Left cardiac atrium (tissue), 4 donors: ENCODE data around the gene PPP2CA. TPM values are rescaled to one million over a fixed set of nuclear protein-coding genes. Genes with fewer than 3 reads are reported as not detected.
"Not testable (repeated sequence)": the region's sequence is repeated elsewhere in the genome, so short reads cannot be mapped to it uniquely, and the experiment has no call there.

Source experiments
- ATAC-seq, 2 donors: fragments of 200-7000 bp; cut with Tn5 transposase; one replicate each; pipeline ENCODE4 v1.9.1; 2020; ENCODE audit warnings: mild to moderate bottlenecking in 2 of 2, moderate library complexity in 2 of 2
- DNase-seq: peaks from one replicate; pipeline ENCODE4 v3.0.0-alpha.2; 2020
- intact Hi-C, 2 donors: fragments of 100-400 bp; cut with DNase I; formaldehyde crosslinking; loops; one replicate each; pipeline versions ENCODE4 v1.14.1 to v1.15.1; 2022 to 2023
- long read RNA-seq: library from polyadenylated mRNA; unstranded; transcript quantifications from one replicate; pipeline ENCODE4 v2.0.0, GENCODE V29; 2021
- total RNA-seq, 2 donors: library from RNA; stranded (reverse); fragmentation: NEBNext Ultra II Directional; extraction: Animal tissue kit (Norgen Biotek cat#: 25700); gene quantifications; one replicate each; pipeline ENCODE4 v1.2.1, GENCODE V29; 2021
- donor health status: DM: no; HTN: yes; CAD: no.
- donor health status: DM: no; HTN: yes; CAD: no; lungs with severe emphysema.
- donor health status: DM: yes; HTN: yes; CAD: no.
- donor health status: Dilated cardiomyopathy.

PPP2CA gene
- total RNA-seq = 100 to 1,000 TPM; 115 to 157 TPM
- long read RNA-seq, full-length matches to known transcripts = 307 of 312 reads
- long read RNA-seq, partial matches to known transcripts = 1 of 312 reads
- long read RNA-seq, other reads (novel, unspliced or antisense) = 4 of 312 reads

- DNase-seq (peak; percentile 99), ATAC-seq (peak; percentile 95 to 96)
- intact Hi-C loops = no loop called here
Observed at GRCh38 chr5:134225780-134226440, at the start of gene PPP2CA. TSS of gene PPP2CA (minus strand) at chr5:134226073. CDS start at chr5:134225861, 212 bp downstream.

- DNase-seq (no peak), ATAC-seq (no peak)
- intact Hi-C loops = no loop called here
Observed at GRCh38 chr5:134273642-134274395, 47.9 kb upstream of the PPP2CA start.

- DNase-seq (no peak), ATAC-seq (no peak)
- intact Hi-C loops = no loop called here
Observed at GRCh38 chr5:134271059-134271458, 45.2 kb upstream of the PPP2CA start.

GRCh38 chr5:134268919-134269318, 43.0 kb upstream of the PPP2CA start:
- DNase-seq = no peak
- no peak for ATAC-seq
- intact Hi-C loops = no loop called here

GRCh38 chr5:134268019-134268601, 42.2 kb upstream of the PPP2CA start:
- ATAC-seq = no peak
- no peak for DNase-seq
- intact Hi-C loops = no loop called here

GRCh38 chr5:134267366-134268018, 41.6 kb upstream of the PPP2CA start:
- intact Hi-C loops = no loop called here
- DNase-seq (no peak), ATAC-seq (no peak)

GRCh38 chr5:134263801-134264200, 37.9 kb upstream of the PPP2CA start:
- no peak for ATAC-seq
- no peak for DNase-seq
- intact Hi-C loops = no loop called here

- DNase-seq, ATAC-seq, intact Hi-C loops: not testable (repeated sequence)
Observed at GRCh38 chr5:134262629-134263028, 36.8 kb upstream of the PPP2CA start.

- ATAC-seq (no peak), DNase-seq (no peak)
- intact Hi-C loops = no loop called here
Observed at GRCh38 chr5:134258896-134259295, 33.0 kb upstream of the PPP2CA start.

- ATAC-seq (peak in 1 of 2 donors; percentile 50), DNase-seq (no peak)
- intact Hi-C loops = no loop called here
Observed at GRCh38 chr5:134257176-134257575, 31.3 kb upstream of the PPP2CA start.

- intact Hi-C loops = no loop called here
- ATAC-seq (peak in 1 of 2 donors; percentile 54), DNase-seq (no peak)
Observed at GRCh38 chr5:134255418-134256150, 29.7 kb upstream of the PPP2CA start.

GRCh38 chr5:134253368-134254153, 27.7 kb upstream of the PPP2CA start:
- intact Hi-C loops, DNase-seq, ATAC-seq: not testable (repeated sequence)

- intact Hi-C loops = no loop called here
- peak; percentile 68 to 71 for ATAC-seq
- DNase-seq = no peak
Observed at GRCh38 chr5:134252671-134253070, 26.8 kb upstream of the PPP2CA start.

- ATAC-seq = no peak
- intact Hi-C loops = no loop called here
- no peak for DNase-seq
Observed at GRCh38 chr5:134250949-134251348, 25.1 kb upstream of the PPP2CA start.

- intact Hi-C loops = no loop called here
- DNase-seq (no peak), ATAC-seq (peak; percentile 43 to 65)
Observed at GRCh38 chr5:134249469-134250379, 23.9 kb upstream of the PPP2CA start.

- ATAC-seq (no peak), DNase-seq (no peak)
- intact Hi-C loops = no loop called here
Observed at GRCh38 chr5:134248256-134248655, 22.4 kb upstream of the PPP2CA start.
